Hepatocyte (in vitro differentiated cells): Measurements from ENCODE around the gene FIS1. TPM values are rescaled to one million over a fixed set of nuclear protein-coding genes. Genes with fewer than 3 reads are reported as not detected.
"Not testable (repeated sequence)": the region's sequence is repeated elsewhere in the genome, so short reads cannot be mapped to it uniquely, and the experiment has no call there.

Source experiments
- DNase-seq: peaks from one replicate; pipeline ENCODE4 v3.0.0-alpha.2; 2016; ENCODE audit warnings: low spot score
- H2AFZ ChIP-seq: fragments of 200-600 bp; sonication (generic); 2 replicates; pipeline ENCODE4 v1.6.0; 2016; ENCODE audit warnings: antibody characterized with exemption, mild to moderate bottlenecking
- H3K27ac ChIP-seq: fragments of 200-600 bp; sonication (generic); 2 replicates; pipeline ENCODE4 v1.5.1; 2016; ENCODE audit warnings: mild to moderate bottlenecking
- H3K27me3 ChIP-seq: fragments of 200-600 bp; sonication (generic); 2 replicates; pipeline ENCODE4 v1.6.1; 2016
- H3K36me3 ChIP-seq: fragments of 200-600 bp; sonication (generic); replicated peaks from 2 replicates; pipeline ENCODE4 v1.5.1; 2016; ENCODE audit warnings: low read depth; ENCODE audit not compliant: insufficient read depth
- H3K4me1 ChIP-seq: fragments of 200-600 bp; sonication (generic); 2 replicates; pipeline ENCODE4 v1.5.1; 2016; ENCODE audit warnings: mild to moderate bottlenecking, moderate library complexity; ENCODE audit not compliant: insufficient read depth
- H3K4me2 ChIP-seq: fragments of 200-600 bp; sonication (generic); 2 replicates; pipeline ENCODE4 v1.6.0; 2016
- H3K4me3 ChIP-seq: fragments of 200-600 bp; sonication (generic); 2 replicates; pipeline ENCODE4 v1.5.1; 2016; ENCODE audit warnings: mild to moderate bottlenecking
- H3K79me2 ChIP-seq: fragments of 200-600 bp; sonication (generic); 2 replicates; pipeline ENCODE4 v1.6.0; 2017; ENCODE audit warnings: mild to moderate bottlenecking
- H3K9me2 ChIP-seq: fragments of 200-600 bp; sonication (generic); replicated peaks from 2 replicates; pipeline ENCODE4 v1.6.0; 2017; ENCODE audit warnings: mild to moderate bottlenecking; ENCODE audit not compliant: insufficient read depth
- H3K9me3 ChIP-seq: fragments of 200-600 bp; sonication (generic); 2 replicates; pipeline ENCODE4 v1.5.1; 2016; ENCODE audit warnings: low read depth, mild to moderate bottlenecking
- H4K20me1 ChIP-seq: fragments of 200-600 bp; sonication (generic); 2 replicates; pipeline ENCODE4 v1.6.0; 2016; ENCODE audit warnings: mild to moderate bottlenecking; ENCODE audit not compliant: insufficient read depth, poor library complexity, severe bottlenecking
- EZH2 ChIP-seq: fragments of 200-600 bp; sonication (generic); IDR thresholded peaks from 2 replicates; pipeline ENCODE4 v1.6.1; 2016; ENCODE audit warnings: antibody characterized with exemption, mild to moderate bottlenecking, borderline replicate concordance
- EZH2phosphoT487 ChIP-seq: fragments of 200-600 bp; sonication (generic); IDR thresholded peaks from one replicate; pipeline ENCODE4 v1.6.1; 2018; ENCODE audit warnings: antibody characterized with exemption, mild to moderate bottlenecking, low read depth, moderate library complexity; ENCODE audit not compliant: unreplicated experiment, severe bottlenecking
- WGBS: methylation state at CpG from one replicate; pipeline ENCODE4 v1.1.6; 2016; ENCODE audit warnings: low lambda C conversion rate; ENCODE audit errors: missing lambda C conversion rate; 5-methylcytosine and 5-hydroxymethylcytosine counted together
- polyA plus RNA-seq: library from polyadenylated mRNA; unstranded; fragments of >200 nt; fragmentation: Nextera tagmentation; extraction: Ambion mirVana; gene quantifications from 2 replicates; pipeline ENCODE4 v1.2.1, GENCODE V29; 2016
- total RNA-seq: library from RNA; depleted of rRNA; stranded (reverse); fragments of >200 nt; gene quantifications from 2 replicates; pipeline ENCODE4 v1.2.3, GENCODE V29; 2014
- TF ChIP-seq, protein P1 (sequence below): fragments of 200-600 bp; sonication (generic); IDR thresholded peaks from 2 replicates; pipeline ENCODE4 v1.5.1; 2016; ENCODE audit warnings: antibody characterized with exemption, mild to moderate bottlenecking; ENCODE audit not compliant: poor library complexity

Gene FIS1
- total and polyA plus RNA-seq, 2 experiments from 2014 or later = 150 to 193 TPM

GRCh38 chr7:101205901-101206664 lies 38.8 kb downstream of the FIS1 start:
- H3K36me3 ChIP-seq = no peaks in the 10 kb centered on the region
- 91% methylated on average over 32 of the region's 32 CpGs for WGBS
- H3K4me3 ChIP-seq = no peak overlapping the region

GRCh38 chr7:101203740-101204738 lies 40.8 kb downstream of the FIS1 start:
- DNase-seq, H3K4me3 ChIP-seq, H3K79me2 ChIP-seq, H3K9me3 ChIP-seq, H3K36me3 ChIP-seq, H3K27ac ChIP-seq, H3K4me2 ChIP-seq, H2AFZ ChIP-seq, H3K9me2 ChIP-seq, H4K20me1 ChIP-seq, H3K4me1 ChIP-seq: not testable (repeated sequence)
- H3K27me3 ChIP-seq = peaks cover 37% of the 10 kb centered on the region
- WGBS = 78% methylated on average over 22 of the region's 22 CpGs

More at GRCh38 chr7:101205901-101206664, 38.8 kb downstream of the FIS1 start:
- Histone ChIP-seq H3K9me3 (no peaks in the 10 kb centered on the region), H3K4me1 (no peaks in the 10 kb centered on the region), H3K27me3 (peaks cover 28% of the 10 kb centered on the region), H3K9me2 (no peaks in the 10 kb centered on the region), H2AFZ (no peak overlapping the region), H3K79me2 (no peaks in the 10 kb centered on the region), H3K4me2 (no peak overlapping the region), H4K20me1 (no peaks in the 10 kb centered on the region), H3K27ac (no peak overlapping the region)
- DNase-seq = no peak
- TF ChIP-seq, protein P1, sequence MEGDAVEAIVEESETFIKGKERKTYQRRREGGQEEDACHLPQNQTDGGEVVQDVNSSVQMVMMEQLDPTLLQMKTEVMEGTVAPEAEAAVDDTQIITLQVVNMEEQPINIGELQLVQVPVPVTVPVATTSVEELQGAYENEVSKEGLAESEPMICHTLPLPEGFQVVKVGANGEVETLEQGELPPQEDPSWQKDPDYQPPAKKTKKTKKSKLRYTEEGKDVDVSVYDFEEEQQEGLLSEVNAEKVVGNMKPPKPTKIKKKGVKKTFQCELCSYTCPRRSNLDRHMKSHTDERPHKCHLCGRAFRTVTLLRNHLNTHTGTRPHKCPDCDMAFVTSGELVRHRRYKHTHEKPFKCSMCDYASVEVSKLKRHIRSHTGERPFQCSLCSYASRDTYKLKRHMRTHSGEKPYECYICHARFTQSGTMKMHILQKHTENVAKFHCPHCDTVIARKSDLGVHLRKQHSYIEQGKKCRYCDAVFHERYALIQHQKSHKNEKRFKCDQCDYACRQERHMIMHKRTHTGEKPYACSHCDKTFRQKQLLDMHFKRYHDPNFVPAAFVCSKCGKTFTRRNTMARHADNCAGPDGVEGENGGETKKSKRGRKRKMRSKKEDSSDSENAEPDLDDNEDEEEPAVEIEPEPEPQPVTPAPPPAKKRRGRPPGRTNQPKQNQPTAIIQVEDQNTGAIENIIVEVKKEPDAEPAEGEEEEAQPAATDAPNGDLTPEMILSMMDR = no peak
- TF ChIP-seq EZH2 (no peak), EZH2phosphoT487 (no peak)

DNA sequence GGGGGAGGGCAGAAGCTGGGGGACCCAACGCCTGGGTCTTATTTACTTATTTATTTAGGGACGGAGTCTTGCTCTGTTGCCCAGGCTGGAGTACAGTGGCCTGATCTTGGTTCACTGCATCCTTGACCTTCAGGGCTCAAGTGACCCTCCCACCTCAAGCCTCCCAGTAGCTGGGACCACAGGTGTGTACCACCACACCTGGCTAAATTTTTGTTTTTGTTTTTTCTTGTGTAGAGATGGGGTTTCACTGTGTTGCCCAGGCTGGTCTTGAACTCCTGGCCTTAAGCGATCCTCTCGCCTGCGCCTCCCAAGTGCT lies 42.3 kb downstream of the FIS1 start:
- Histone ChIP-seq H3K36me3 (no peaks in the 10 kb centered on the region), H3K27ac (no peak overlapping the region), H3K4me1 (no peaks in the 10 kb centered on the region), H3K27me3 (peaks cover 37% of the 10 kb centered on the region), H3K9me2 (no peaks in the 10 kb centered on the region), H3K9me3 (no peaks in the 10 kb centered on the region), H2AFZ (no peak overlapping the region), H3K79me2 (no peaks in the 10 kb centered on the region), H4K20me1 (no peaks in the 10 kb centered on the region), H3K4me3 (no peak overlapping the region), H3K4me2 (peak overlapping the region; percentile 84)
- WGBS = 82% methylated on average over 5 of the region's 5 CpGs
- no peak for DNase-seq
- TF ChIP-seq EZH2phosphoT487 (no peak), EZH2 (no peak)
- TF ChIP-seq, protein P1 = no peak
